Neural cell (in vitro differentiated cells): ENCODE data around the gene ASB4. TPM values are rescaled to one million over a fixed set of nuclear protein-coding genes. Genes with fewer than 3 reads are reported as not detected.

Experiments
- H2AFZ ChIP-seq: fragments of 200-600, 300-800 bp; sonication (generic), shearing (Covaris generic); 2 replicates; pipeline ENCODE4 v1.6.0; 2014; ENCODE audit warnings: low read depth, mild to moderate bottlenecking, antibody characterized with exemption, low read length, moderate library complexity
- H3F3A ChIP-seq: fragments of 200-600 bp; shearing (Covaris generic); 2 replicates; pipeline ENCODE4 v1.6.1; 2016; ENCODE audit warnings: mild to moderate bottlenecking, moderate library complexity, mixed read lengths, antibody characterized with exemption, low read length; ENCODE audit not compliant: insufficient read depth, poor library complexity, severe bottlenecking
- H3K27ac ChIP-seq: fragments of 200-600, 300-800 bp; sonication (generic), shearing (Covaris generic); 2 replicates; pipeline ENCODE4 v1.5.1; 2014; ENCODE audit warnings: mild to moderate bottlenecking, low read length, moderate library complexity
- H3K27me3 ChIP-seq: fragments of 300-800, 200-600 bp; sonication (generic), shearing (Covaris generic); 2 replicates; pipeline ENCODE4 v1.6.0; 2014; ENCODE audit warnings: mild to moderate bottlenecking, low read depth, low read length, moderate library complexity; ENCODE audit not compliant: insufficient read depth
- H3K36me3 ChIP-seq: fragments of 300-800, 200-600 bp; sonication (generic), shearing (Covaris generic); 2 replicates; pipeline ENCODE4 v1.5.1; 2014; ENCODE audit warnings: mild to moderate bottlenecking, antibody characterized with exemption, low read length, moderate library complexity; ENCODE audit not compliant: insufficient read depth
- H3K4me2 ChIP-seq: fragments of 300-800, 200-600 bp; sonication (generic), shearing (Covaris generic); 2 replicates; pipeline ENCODE4 v1.6.0; 2014; ENCODE audit warnings: mild to moderate bottlenecking, low read length
- H3K4me3 ChIP-seq: fragments of 300-800, 200-600 bp; sonication (generic), shearing (Covaris generic); 2 replicates; pipeline ENCODE4 v1.5.1; 2014; ENCODE audit warnings: mild to moderate bottlenecking, low read length, moderate library complexity
- H3K79me2 ChIP-seq: fragments of 200-600 bp; shearing (Covaris generic); replicated peaks from 2 replicates; pipeline ENCODE4 v1.6.0; 2014; ENCODE audit warnings: mild to moderate bottlenecking, low read length, moderate library complexity; ENCODE audit not compliant: insufficient read depth
- H3K9ac ChIP-seq: fragments of 300-800, 200-600 bp; sonication (generic), shearing (Covaris generic); 2 replicates; pipeline ENCODE4 v1.6.1; 2016; ENCODE audit warnings: mild to moderate bottlenecking, low read length, mixed read lengths
- H3K9me2 ChIP-seq: fragments of 200-600 bp; shearing (Covaris generic); 2 replicates; pipeline ENCODE4 v1.6.1; 2016; ENCODE audit warnings: mild to moderate bottlenecking, low read length, mixed read lengths; ENCODE audit not compliant: insufficient read depth
- H3K9me3 ChIP-seq: fragments of 200-600, 300-800 bp; sonication (generic), shearing (Covaris generic); 2 replicates; pipeline ENCODE4 v1.6.1; 2016; ENCODE audit warnings: mild to moderate bottlenecking, mixed run types, low read length, moderate library complexity, mixed read lengths
- H4K20me1 ChIP-seq: fragments of 200-600 bp; shearing (Covaris generic); 2 replicates; pipeline ENCODE4 v1.6.1; 2016; ENCODE audit warnings: mild to moderate bottlenecking, mixed run types; ENCODE audit not compliant: insufficient read depth
- CTCF ChIP-seq: fragments of 450-650 bp; IDR thresholded peaks from 2 replicates; pipeline ENCODE4 v1.5.1; 2014; ENCODE audit warnings: antibody characterized with exemption, mild to moderate bottlenecking, moderate library complexity; ENCODE audit not compliant: poor library complexity, severe bottlenecking
- EP300 ChIP-seq: fragments of 450-650 bp; conservative IDR thresholded peaks from 2 replicates; pipeline ENCODE4 v1.6.1; 2014; ENCODE audit warnings: antibody characterized with exemption, mild to moderate bottlenecking, moderate library complexity; ENCODE audit not compliant: poor library complexity, severe bottlenecking
- EZH2 ChIP-seq: fragments of 200-600, 300-800 bp; shearing (Covaris generic), sonication (generic); IDR thresholded peaks from 2 replicates; pipeline ENCODE4 v1.6.1; 2014; ENCODE audit warnings: antibody characterized with exemption, low read length, borderline replicate concordance, mild to moderate bottlenecking; ENCODE audit not compliant: insufficient read depth, poor library complexity, severe bottlenecking
- MXI1 ChIP-seq: fragments of 450-650 bp; conservative IDR thresholded peaks from 2 replicates; pipeline ENCODE4 v1.6.1; 2014; ENCODE audit warnings: antibody characterized with exemption, mild to moderate bottlenecking; ENCODE audit not compliant: poor library complexity, severe bottlenecking
- POLR2AphosphoS5 ChIP-seq: IDR thresholded peaks from 2 replicates; pipeline ENCODE4 v1.6.1; 2012
- RAD21 ChIP-seq: fragments of 450-650 bp; conservative IDR thresholded peaks from 2 replicates; pipeline ENCODE4 v1.6.1; 2014; ENCODE audit warnings: antibody characterized with exemption, mild to moderate bottlenecking, moderate library complexity
- REST ChIP-seq: IDR thresholded peaks from 2 replicates; pipeline ENCODE4 v1.6.1; 2012; ENCODE audit warnings: borderline replicate concordance
- SMC3 ChIP-seq: fragments of 450-650 bp; conservative IDR thresholded peaks from 2 replicates; pipeline ENCODE4 v1.6.1; 2014; ENCODE audit warnings: antibody characterized with exemption, mild to moderate bottlenecking, moderate library complexity; ENCODE audit not compliant: poor library complexity
- TAF1 ChIP-seq: IDR thresholded peaks from 2 replicates; pipeline ENCODE4 v1.6.1; 2012; ENCODE audit warnings: low read depth
- polyA plus RNA-seq: library from polyadenylated mRNA; depleted of rRNA; stranded (reverse); fragments of >200 nt; gene quantifications from 2 replicates; pipeline ENCODE4 v1.2.3, GENCODE V29; 2014

ASB4 gene
- polyA plus RNA-seq, 1 donor from 2014 or later, result 0.11 TPM

- Histone ChIP-seq H3K4me2 (no peak overlapping the region), H3K9me3 (no peaks in the 10 kb centered on the region), H3K9me2 (no peaks in the 10 kb centered on the region), H3K27me3 (no peaks in the 10 kb centered on the region), H3K4me3 (no peak overlapping the region), H3F3A (no peaks in the 10 kb centered on the region), H2AFZ (no peak overlapping the region), H3K36me3 (no peaks in the 10 kb centered on the region), H4K20me1 (no peaks in the 10 kb centered on the region), H3K9ac (no peak overlapping the region), H3K79me2 (no peaks in the 10 kb centered on the region), H3K27ac (no peak overlapping the region)
- TF ChIP-seq MXI1 (no peak), REST (no peak), EP300 (no peak), EZH2 (no peak), SMC3 (no peak), TAF1 (no peak), POLR2AphosphoS5 (no peak)
These were observed 73.1 kb downstream of the ASB4 start for GRCh38 chr7:95558864-95559263.

DNA sequence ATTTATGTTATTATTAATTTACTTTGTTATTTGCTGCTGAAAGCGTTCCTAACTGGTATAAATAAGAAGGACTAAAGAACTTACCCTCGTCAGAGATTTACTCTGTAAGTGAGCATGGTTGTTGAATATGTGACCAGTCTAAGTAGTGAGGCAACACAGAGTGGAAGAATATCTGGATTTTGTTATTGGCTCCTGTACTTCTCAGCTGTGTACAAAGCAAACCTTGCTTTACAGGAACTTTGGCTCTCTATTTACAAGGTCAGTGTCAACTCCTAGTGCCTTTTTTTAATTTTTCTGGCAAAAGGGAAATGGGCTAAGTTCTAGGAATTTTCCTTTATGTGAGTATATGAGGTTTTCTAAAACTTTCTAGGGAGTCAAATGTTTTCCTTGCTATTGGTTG is 74.9 kb downstream of the ASB4 start:
- H2AFZ ChIP-seq, result no peak overlapping the region
- no peak for TF ChIP-seq EZH2
- TF ChIP-seq POLR2AphosphoS5, result no peak
- no peak for TF ChIP-seq REST
- TF ChIP-seq SMC3, result no peak
- TF ChIP-seq RAD21, result no peak
- no peak for TF ChIP-seq TAF1
- no peak for TF ChIP-seq EP300
- no peak for TF ChIP-seq MXI1
- TF ChIP-seq CTCF, result no peak
- no peaks in the 10 kb centered on the region for H4K20me1 ChIP-seq
- no peaks in the 10 kb centered on the region for H3K36me3 ChIP-seq
- no peak overlapping the region for H3K27ac ChIP-seq
- no peaks in the 10 kb centered on the region for H3K79me2 ChIP-seq
- H3K27me3 ChIP-seq, result no peaks in the 10 kb centered on the region
- H3K4me2 ChIP-seq, result no peak overlapping the region
- H3K9ac ChIP-seq, result no peak overlapping the region
- no peaks in the 10 kb centered on the region for H3K9me3 ChIP-seq
- no peaks in the 10 kb centered on the region for H3F3A ChIP-seq
- H3K4me3 ChIP-seq, result no peak overlapping the region
- H3K9me2 ChIP-seq, result no peaks in the 10 kb centered on the region
